ENCODE results near the gene PAX2. TPM values are rescaled to one million over a fixed set of nuclear protein-coding genes. Genes with fewer than 3 reads are reported as not detected.
A peak's percentile ranks its signal among the peaks of the same experiment; 100 is the strongest.

The PAX2 gene
- total RNA-seq, 1 experiment from 2014 or later: 0.45 TPM

GRCh38 chr10:100727808-100728207, 17.6 kb upstream of the PAX2 start:
- Mint-ChIP-seq H3K27me3 (ENCODE audit: insufficient read depth, unreplicated experiment) (peaks cover 9% of the 10 kb centered on the region), H3K4me3 (ENCODE audit: unreplicated experiment) (no peak overlapping the region), H3K9me3 (ENCODE audit: unreplicated experiment) (no peaks in the 10 kb centered on the region), H3K27ac (ENCODE audit: unreplicated experiment) (no peak overlapping the region), H3K4me1 (ENCODE audit: low read depth, unreplicated experiment) (peaks cover 35% of the 10 kb centered on the region), H3K36me3 (ENCODE audit: insufficient read depth, unreplicated experiment) (peaks cover 7% of the 10 kb centered on the region)
- intact Hi-C loops (cut with micrococcal nuclease; ENCODE audit: unreplicated experiment): loop anchor here (5.0 kb wide), 1 partner anchor 46 kb away; no protein-coding TSS in a partner anchor
- TF ChIP-seq, protein P1, sequence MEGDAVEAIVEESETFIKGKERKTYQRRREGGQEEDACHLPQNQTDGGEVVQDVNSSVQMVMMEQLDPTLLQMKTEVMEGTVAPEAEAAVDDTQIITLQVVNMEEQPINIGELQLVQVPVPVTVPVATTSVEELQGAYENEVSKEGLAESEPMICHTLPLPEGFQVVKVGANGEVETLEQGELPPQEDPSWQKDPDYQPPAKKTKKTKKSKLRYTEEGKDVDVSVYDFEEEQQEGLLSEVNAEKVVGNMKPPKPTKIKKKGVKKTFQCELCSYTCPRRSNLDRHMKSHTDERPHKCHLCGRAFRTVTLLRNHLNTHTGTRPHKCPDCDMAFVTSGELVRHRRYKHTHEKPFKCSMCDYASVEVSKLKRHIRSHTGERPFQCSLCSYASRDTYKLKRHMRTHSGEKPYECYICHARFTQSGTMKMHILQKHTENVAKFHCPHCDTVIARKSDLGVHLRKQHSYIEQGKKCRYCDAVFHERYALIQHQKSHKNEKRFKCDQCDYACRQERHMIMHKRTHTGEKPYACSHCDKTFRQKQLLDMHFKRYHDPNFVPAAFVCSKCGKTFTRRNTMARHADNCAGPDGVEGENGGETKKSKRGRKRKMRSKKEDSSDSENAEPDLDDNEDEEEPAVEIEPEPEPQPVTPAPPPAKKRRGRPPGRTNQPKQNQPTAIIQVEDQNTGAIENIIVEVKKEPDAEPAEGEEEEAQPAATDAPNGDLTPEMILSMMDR (IDR thresholded peaks at IDR 0.05; ENCODE audit: insufficient read depth in 1 of 2, low read depth in 1 of 2, low read length in 1 of 2, severe bottlenecking in 1 of 2, unreplicated experiment in 1 of 2): no peak
- no peak overlapping the region for H3K4me3 ChIP-seq (ENCODE audit: low read depth, low read length)
- H3K36me3 ChIP-seq (ENCODE audit: control insufficient read depth, insufficient read depth, low read length): no peaks in the 10 kb centered on the region
- H3K4me1 ChIP-seq: peaks cover 37% of the 10 kb centered on the region
- POLR2A ChIA-PET: no interaction called here
- H3K9me3 ChIP-seq: no peaks in the 10 kb centered on the region
- H3K27me3 ChIP-seq (replicated peaks; ENCODE audit: control insufficient read depth, insufficient read depth, low read length): no peaks in the 10 kb centered on the region
- CTCF ChIA-PET: no interaction called here
- no TSS peak for BruUV-seq (replicated peaks)
- DNase-seq: no peak

- intact Hi-C loops (cut with micrococcal nuclease; ENCODE audit: unreplicated experiment): loop anchor here (1.0 to 5.0 kb wide), 4 partner anchors 14 to 167 kb away; no protein-coding TSS in a partner anchor
- TF ChIP-seq, protein P1 (IDR thresholded peaks at IDR 0.05; ENCODE audit: insufficient read depth in 1 of 2, low read depth in 1 of 2, low read length in 1 of 2, severe bottlenecking in 1 of 2, unreplicated experiment in 1 of 2): peak; percentile 60 to 85
- H3K9me3 ChIP-seq: no peaks in the 10 kb centered on the region
- no peaks in the 10 kb centered on the region for H3K27me3 ChIP-seq (replicated peaks; ENCODE audit: control insufficient read depth, insufficient read depth, low read length)
- DNase-seq: peak; percentile 83 to 86
- Mint-ChIP-seq H3K27me3 (ENCODE audit: insufficient read depth, unreplicated experiment) (peaks cover 3% of the 10 kb centered on the region), H3K36me3 (ENCODE audit: insufficient read depth, unreplicated experiment) (peaks cover 7% of the 10 kb centered on the region), H3K27ac (ENCODE audit: unreplicated experiment) (no peak overlapping the region), H3K4me1 (ENCODE audit: low read depth, unreplicated experiment) (peaks cover 28% of the 10 kb centered on the region), H3K9me3 (ENCODE audit: unreplicated experiment) (no peaks in the 10 kb centered on the region), H3K4me3 (ENCODE audit: unreplicated experiment) (peak overlapping the region; percentile 79)
- BruUV-seq (replicated peaks): no TSS peak
- peak overlapping the region; percentile 48 for H3K4me3 ChIP-seq (ENCODE audit: low read depth, low read length)
- H3K4me1 ChIP-seq: peaks cover 32% of the 10 kb centered on the region
- POLR2A ChIA-PET: no interaction called here
- CTCF ChIA-PET: interaction anchor here (0.5 to 1.6 kb wide), 10 partner anchors 15 to 167 kb away, joined by 3 to 12 read pairs (median 4); no protein-coding TSS in a partner anchor
- no peaks in the 10 kb centered on the region for H3K36me3 ChIP-seq (ENCODE audit: control insufficient read depth, insufficient read depth, low read length)
Measured at GRCh38 chr10:100728928-100729861, 16.2 kb upstream of the PAX2 start.

- ChIA-PET POLR2A (no interaction called here), CTCF (interaction anchor here (0.5 to 1.6 kb wide), 6 partner anchors 14 to 152 kb away, joined by 3 to 12 read pairs (median 4); no protein-coding TSS in a partner anchor)
- BruUV-seq (replicated peaks): no TSS peak
- H3K4me1 Mint-ChIP-seq (ENCODE audit: low read depth, unreplicated experiment): peaks cover 37% of the 10 kb centered on the region
- H3K9me3 Mint-ChIP-seq (ENCODE audit: unreplicated experiment): no peaks in the 10 kb centered on the region
- intact Hi-C loops (cut with micrococcal nuclease; ENCODE audit: unreplicated experiment): loop anchor here (1.0 to 5.0 kb wide), 4 partner anchors 13 to 168 kb away; no protein-coding TSS in a partner anchor
- H3K9me3 ChIP-seq: no peaks in the 10 kb centered on the region
- H3K4me3 Mint-ChIP-seq (ENCODE audit: unreplicated experiment): peak overlapping the region; percentile 79
- no peaks in the 10 kb centered on the region for H3K36me3 ChIP-seq (ENCODE audit: control insufficient read depth, insufficient read depth, low read length)
- peaks cover 3% of the 10 kb centered on the region for H3K27me3 Mint-ChIP-seq (ENCODE audit: insufficient read depth, unreplicated experiment)
- TF ChIP-seq, protein P1 (IDR thresholded peaks at IDR 0.05; ENCODE audit: insufficient read depth in 1 of 2, low read depth in 1 of 2, low read length in 1 of 2, severe bottlenecking in 1 of 2, unreplicated experiment in 1 of 2): no peak
- peak in 1 of 2 experiments; percentile 50 for DNase-seq
- peak overlapping the region; percentile 48 for H3K4me3 ChIP-seq (ENCODE audit: low read depth, low read length)
- H3K36me3 Mint-ChIP-seq (ENCODE audit: insufficient read depth, unreplicated experiment): peaks cover 7% of the 10 kb centered on the region
- peaks cover 25% of the 10 kb centered on the region for H3K4me1 ChIP-seq
- no peak overlapping the region for H3K27ac Mint-ChIP-seq (ENCODE audit: unreplicated experiment)
- no peaks in the 10 kb centered on the region for H3K27me3 ChIP-seq (replicated peaks; ENCODE audit: control insufficient read depth, insufficient read depth, low read length)
Measured at GRCh38 chr10:100729862-100730724, 15.3 kb upstream of the PAX2 start.

All from Caco-2 (cell line).